ENCODE measurements around the gene SFXN2.

DNA sequence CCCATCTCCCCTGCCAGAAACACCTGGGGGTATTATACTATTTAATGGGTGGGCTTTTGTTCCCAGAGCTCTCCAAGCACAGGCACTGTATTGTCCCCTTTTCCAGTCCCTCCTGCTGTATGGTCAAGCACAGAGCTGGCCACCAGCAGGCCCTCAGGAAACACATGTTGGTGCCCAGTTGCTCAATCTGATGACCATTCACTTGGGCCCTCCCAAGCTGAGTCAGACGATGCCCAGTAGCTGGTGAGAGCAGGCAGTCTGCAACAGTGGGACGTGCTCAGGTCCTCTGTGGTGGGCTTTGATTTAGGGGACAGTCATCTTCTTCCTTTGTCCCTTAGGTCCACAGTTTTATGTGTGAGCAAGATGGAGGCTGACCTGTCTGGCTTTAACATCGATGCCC is 11.8 kb downstream of the SFXN2 start:
- TF ChIP-seq, protein P1, sequence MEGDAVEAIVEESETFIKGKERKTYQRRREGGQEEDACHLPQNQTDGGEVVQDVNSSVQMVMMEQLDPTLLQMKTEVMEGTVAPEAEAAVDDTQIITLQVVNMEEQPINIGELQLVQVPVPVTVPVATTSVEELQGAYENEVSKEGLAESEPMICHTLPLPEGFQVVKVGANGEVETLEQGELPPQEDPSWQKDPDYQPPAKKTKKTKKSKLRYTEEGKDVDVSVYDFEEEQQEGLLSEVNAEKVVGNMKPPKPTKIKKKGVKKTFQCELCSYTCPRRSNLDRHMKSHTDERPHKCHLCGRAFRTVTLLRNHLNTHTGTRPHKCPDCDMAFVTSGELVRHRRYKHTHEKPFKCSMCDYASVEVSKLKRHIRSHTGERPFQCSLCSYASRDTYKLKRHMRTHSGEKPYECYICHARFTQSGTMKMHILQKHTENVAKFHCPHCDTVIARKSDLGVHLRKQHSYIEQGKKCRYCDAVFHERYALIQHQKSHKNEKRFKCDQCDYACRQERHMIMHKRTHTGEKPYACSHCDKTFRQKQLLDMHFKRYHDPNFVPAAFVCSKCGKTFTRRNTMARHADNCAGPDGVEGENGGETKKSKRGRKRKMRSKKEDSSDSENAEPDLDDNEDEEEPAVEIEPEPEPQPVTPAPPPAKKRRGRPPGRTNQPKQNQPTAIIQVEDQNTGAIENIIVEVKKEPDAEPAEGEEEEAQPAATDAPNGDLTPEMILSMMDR (conservative IDR thresholded peaks at IDR 0.05; ENCODE audit: low read length): no peak
- no peak for TF ChIP-seq EZH2phosphoT487 (IDR thresholded peaks at IDR 0.05; ENCODE audit: borderline replicate concordance, low read depth, low read length)
